HL-60 (cell line): ENCODE measurements around the gene ARFGEF3.

ENCODE experiments used
- GABPA ChIP-seq: IDR thresholded peaks from 2 replicates; pipeline ENCODE4 v1.6.1; 2012; ENCODE audit warnings: low read depth
- POLR2AphosphoS5 ChIP-seq: IDR thresholded peaks from 2 replicates; pipeline ENCODE4 v1.6.1; 2012; ENCODE audit warnings: low read depth
- REST ChIP-seq: IDR thresholded peaks from 2 replicates; pipeline ENCODE4 v1.6.1; 2012; ENCODE audit warnings: low read depth; ENCODE audit not compliant: insufficient replicate concordance
- TF ChIP-seq, protein P1 (sequence below): IDR thresholded peaks from one replicate; pipeline ENCODE4 v1.5.1; 2011; ENCODE audit warnings: low read length, control low read depth, inconsistent platforms; ENCODE audit not compliant: insufficient read depth

GRCh38 chr6:138318741-138319375 is 157.1 kb downstream of the ARFGEF3 start:
- TF ChIP-seq, protein P1, sequence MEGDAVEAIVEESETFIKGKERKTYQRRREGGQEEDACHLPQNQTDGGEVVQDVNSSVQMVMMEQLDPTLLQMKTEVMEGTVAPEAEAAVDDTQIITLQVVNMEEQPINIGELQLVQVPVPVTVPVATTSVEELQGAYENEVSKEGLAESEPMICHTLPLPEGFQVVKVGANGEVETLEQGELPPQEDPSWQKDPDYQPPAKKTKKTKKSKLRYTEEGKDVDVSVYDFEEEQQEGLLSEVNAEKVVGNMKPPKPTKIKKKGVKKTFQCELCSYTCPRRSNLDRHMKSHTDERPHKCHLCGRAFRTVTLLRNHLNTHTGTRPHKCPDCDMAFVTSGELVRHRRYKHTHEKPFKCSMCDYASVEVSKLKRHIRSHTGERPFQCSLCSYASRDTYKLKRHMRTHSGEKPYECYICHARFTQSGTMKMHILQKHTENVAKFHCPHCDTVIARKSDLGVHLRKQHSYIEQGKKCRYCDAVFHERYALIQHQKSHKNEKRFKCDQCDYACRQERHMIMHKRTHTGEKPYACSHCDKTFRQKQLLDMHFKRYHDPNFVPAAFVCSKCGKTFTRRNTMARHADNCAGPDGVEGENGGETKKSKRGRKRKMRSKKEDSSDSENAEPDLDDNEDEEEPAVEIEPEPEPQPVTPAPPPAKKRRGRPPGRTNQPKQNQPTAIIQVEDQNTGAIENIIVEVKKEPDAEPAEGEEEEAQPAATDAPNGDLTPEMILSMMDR: no peak
- TF ChIP-seq REST (no peak), GABPA (no peak), POLR2AphosphoS5 (no peak)
